NCI-H1105 treated with DMSO at 0.1 percent for 48 hours (cell line): ENCODE data around the gene SYNE1.
A peak's percentile ranks its signal among the peaks of the same experiment; 100 is the strongest.

ENCODE experiments used
- DNase-seq: peaks from one replicate; lab custom pipeline; 2025; lab: John Stamatoyannopoulos, UW

The SYNE1 gene

DNA sequence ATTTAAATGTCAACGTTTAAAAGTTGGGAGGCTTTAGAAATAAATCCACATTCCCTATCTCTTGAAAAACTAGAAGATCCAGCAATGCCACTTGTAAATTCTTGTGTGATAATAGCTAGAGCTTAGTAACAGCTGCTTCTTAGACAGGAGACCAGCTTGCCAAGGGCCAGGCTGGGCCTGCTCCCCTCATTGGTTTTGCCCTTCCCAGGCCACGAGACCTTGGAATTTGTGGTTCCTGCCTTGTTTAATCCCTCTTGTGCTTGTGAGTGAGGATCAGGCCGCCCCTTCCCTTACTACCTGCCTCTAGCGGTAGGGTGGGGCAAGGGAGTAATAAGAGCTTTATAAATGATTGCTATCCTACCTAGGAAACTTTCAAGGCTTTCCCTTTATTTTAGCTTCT lies 363.5 kb downstream of the SYNE1 start:
- DNase-seq, result no peak

DNA sequence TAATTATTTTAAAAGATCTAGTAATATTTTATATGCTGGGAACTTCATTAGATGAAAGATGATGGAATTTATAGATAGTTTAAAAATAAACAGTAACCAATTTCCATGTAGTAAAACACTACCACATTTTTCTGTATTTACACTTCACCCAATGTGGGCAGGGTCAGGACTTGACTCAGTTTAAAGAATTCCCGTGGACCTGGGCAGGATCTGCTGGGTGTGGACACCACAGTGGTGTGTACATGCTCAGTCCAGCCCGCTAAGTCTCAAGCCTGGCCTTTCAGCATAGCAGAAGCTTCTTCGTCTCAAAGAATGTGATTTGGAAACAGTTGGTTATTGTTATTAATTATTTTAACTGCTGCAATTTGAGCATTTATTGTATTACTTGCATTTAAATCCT lies 364.2 kb downstream of the SYNE1 start:
- no peak for DNase-seq

DNA sequence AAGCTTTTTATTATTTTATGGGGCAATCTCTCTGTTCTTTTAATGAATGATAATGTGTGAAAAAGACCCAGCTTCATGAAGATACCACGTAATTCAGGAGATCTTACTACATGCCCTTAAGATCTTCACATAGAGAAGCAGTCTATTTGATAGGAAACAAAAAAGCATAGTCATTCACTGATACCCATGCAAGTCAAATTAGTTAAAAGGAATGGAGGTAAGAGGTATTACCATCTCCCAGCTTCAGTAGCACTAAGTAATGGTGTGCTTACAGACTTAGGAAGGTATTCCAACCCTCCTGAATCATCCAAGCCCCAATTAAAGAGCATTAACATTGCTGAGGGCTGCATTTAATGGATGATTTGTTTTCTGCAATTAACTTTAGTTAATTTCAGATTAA lies 364.7 kb downstream of the SYNE1 start:
- no peak for DNase-seq

DNA sequence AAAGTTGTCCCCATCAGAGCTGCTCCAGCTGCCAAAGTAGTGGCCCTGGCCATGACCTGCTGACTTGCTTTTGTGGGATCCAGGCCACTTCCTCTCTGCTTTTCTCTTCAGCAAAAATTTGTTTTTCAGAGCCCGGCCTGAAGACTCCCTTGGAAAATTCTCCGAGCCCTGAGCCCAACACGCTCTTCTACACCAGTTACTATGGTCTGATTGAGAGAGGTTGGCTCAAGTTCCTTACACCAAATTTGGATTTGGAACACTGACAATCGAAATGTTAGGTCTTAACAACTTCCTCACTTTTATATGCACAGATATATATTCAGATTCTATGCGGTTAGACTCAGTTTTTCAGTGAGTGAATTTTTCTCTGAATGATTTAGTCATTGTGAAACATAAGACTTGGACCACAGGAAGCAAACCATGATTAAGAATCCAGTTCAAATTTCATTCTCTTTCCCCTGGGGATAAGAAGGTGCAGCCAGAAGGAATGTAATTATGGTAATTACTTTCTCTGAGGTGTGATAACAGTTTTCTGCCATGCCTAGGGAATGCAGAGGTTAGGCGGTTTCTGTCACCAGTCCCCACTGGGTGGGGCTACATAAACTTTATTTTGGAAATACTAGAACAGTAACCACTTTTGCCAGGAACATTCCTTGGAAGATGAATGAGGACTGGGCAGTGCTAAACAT lies 365.2 kb downstream of the SYNE1 start:
- no peak for DNase-seq

DNA sequence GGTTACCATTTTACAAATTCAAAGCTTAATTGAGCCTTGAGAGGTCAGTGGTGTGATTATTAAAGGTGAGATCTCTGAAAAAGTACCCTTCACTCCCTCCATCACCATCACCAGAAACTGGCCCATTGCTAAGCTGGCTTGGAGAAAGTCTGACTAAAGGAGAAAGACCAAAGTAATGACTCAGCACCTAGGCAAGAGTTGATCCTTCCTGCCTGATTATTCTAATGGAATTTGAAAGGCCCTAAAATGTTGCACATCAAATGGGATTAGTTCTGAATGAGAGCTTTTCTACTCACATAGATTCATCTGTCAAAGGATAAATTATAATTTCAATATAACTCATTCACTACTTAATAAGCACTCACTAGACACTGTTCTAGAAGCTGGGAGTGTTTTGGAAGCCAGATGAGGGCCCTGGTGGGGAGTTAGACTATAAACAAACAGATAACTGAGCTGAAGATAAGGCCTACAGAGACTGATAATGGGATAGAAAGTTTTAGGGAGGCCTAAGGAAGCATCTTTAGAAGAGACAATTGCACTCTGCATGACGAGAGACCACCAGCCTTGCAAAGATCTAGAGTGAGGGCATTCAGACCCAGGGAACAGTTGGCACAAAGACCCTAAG lies 366.7 kb downstream of the SYNE1 start:
- no peak for DNase-seq

DNA sequence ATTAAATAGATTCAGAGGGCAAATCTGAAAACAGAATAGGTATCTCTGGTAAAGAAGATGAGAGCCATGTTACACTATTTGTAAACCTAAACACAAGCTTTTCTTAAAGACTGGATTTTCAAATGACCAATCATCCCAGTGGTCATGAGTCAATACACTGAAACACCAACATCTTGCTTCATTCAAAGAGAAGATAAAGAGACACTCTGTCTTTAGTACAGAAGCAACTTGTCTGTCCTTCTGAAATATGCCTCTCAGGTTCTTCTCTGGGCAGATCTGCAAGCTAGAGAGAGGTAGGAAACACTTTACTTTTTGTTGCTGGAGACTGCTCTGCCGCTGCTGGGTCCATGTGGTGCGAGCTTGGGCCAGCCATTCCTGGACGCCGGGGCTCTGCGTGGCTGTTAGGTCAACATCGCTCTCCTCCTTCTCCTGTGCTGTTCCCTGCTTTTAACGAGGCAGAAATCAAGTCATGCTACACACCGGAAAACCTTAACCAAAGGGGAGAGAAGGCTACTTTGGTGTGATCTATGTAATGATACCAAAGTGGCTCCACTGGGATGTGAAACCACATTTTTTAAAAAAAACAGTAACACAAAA lies 368.2 kb downstream of the SYNE1 start:
- DNase-seq, result no peak

DNA sequence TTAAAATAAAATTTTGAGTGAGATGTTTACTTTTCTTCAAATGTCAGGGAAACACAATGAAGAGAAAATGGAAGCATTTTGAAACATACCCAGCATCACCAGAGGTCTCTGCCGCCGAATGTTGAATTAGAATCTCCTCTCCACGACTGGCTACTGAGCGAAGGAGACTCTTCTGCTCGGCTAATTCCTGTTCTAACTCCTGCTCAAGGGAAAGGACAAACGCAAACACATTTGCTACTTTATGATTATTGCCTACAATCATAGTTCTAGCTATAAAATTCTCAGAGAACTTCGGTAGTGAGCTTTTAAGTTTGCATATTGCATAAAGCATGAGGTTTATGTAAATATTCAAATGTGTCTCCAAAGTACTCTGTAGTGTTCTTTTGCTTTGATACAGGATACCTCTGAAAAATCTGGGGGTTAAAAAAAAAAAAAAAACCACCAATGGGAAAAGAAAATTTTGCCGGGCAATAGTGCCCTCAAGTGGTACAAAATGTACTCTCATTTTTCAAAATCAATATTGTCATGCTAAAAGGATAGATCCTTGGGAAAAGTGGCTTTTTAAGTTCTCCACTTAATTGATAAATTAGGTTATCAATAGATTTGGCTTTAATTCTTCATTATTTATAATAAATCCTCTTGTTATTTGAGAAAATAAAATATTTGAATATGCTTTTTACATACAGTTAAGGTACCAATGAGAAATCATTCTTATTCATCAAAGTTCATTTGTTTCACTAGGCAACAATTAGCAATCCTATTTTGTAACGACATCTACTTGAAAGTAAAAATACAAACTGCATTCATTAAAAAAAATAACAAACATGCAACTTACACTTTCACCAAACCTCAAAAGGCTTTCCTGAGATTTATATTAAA lies 369.0 kb downstream of the SYNE1 start:
- DNase-seq, result peak; percentile 17

DNA sequence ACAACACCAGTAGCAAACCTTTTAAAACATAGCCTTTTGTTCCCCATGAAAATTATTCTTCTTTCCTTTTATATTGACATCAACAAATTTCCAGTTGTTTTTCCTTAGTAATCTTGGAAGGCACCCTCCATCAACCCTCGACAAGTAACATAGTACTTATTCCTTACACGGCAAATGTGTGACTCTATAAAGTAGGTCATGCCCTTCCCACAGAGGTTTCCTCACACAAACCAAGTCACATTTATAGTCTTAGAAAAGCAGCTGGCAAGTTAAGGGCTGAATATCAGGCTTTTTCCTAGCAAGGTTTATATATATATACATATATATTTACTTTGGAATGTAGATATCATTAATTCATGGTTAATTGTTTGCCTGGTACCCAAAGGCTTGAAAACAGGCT lies 371.5 kb downstream of the SYNE1 start:
- no peak for DNase-seq

DNA sequence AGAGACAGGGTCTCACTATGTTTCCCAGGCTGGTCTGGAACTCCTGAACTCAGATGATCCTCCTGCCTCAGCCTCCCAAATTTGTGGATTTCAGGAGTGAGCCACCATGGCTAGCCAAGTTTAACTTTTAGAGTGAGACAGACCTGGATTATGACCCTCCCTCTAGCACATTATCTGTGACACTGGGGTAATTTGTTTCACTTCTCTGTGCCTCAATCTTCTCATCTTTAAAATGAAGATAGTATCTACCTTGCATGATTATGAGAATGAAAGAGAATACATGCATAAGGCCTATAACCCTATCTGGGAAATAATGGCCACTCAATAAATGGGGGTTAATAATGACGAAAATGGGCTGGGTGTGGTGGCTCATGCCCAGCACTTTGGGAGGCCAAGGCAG lies 373.6 kb downstream of the SYNE1 start:
- no peak for DNase-seq

DNA sequence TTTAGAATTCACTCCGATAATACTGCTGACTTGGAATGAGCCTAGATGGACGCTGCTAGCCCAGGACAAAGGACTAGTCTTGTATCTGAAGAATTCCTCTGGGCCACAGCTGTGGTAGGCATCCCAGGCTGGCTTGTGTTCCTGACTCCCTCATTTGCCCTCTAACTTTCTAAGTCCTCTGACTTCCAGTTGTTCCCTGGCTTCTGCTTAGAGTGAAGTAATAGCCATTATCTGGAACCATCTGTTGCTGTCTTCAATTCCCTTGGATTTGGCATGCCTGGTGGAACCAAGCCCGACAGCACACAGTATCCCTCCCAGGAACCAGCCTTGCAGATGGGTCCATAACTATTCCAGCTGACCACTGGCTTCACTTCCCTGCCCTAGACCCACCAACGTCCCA lies 376.0 kb downstream of the SYNE1 start:
- DNase-seq, result no peak

DNA sequence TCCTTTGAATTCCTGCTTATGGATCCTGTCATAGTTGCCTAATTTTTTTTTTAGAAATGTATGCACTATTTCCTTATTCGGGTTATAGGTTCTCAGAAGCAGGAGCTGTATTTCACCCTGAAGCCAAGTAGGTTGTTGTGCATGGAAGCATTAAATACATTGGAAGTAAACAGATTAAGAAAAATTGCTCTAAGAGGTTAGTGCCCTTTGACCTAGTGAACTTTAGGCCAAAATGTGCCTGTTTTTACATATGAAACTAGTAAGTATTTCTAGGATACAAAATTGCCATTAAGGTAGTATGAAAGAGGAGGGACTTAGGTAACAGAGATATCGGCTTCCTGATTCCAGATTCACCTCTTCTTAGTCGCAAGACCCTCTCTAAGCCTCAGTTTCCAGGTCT lies 377.9 kb downstream of the SYNE1 start:
- DNase-seq, result no peak

DNA sequence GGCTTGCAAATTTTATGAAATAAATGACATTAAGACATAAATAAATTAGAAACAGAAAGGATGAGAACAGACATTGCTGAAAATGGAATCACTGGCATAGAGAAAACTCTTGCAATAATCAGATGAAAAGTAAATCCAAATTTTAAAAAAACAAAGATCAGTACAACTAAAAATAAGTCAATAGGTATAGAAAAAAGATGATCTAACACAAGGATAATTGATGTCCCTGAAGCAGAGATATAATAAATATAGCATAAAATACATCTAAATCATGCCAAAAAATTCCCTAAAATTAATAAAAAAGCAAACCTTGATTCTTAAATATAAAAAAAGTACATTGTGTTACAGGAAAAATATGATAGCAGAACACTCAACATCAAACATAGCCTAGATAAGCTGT lies 379.6 kb downstream of the SYNE1 start:
- no peak for DNase-seq

DNA sequence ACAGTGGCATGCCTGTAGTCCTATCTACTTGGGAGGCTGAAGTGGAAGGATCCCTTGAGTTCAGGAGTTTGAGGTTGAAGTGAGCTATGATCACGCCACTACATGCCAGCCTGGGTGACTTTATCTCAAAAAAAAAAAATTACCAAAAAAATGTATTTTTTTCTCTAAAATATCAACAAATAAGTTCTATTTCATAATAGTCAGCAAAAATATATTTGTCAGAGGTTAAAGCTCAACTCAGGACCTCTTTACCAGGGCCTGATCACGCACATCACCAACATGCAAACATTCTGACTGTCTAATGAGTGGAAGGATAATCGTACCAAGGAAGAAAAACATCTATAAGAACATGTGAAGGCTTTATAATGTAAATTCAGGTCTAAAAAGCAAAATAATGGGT lies 387.0 kb downstream of the SYNE1 start:
- DNase-seq, result no peak

DNA sequence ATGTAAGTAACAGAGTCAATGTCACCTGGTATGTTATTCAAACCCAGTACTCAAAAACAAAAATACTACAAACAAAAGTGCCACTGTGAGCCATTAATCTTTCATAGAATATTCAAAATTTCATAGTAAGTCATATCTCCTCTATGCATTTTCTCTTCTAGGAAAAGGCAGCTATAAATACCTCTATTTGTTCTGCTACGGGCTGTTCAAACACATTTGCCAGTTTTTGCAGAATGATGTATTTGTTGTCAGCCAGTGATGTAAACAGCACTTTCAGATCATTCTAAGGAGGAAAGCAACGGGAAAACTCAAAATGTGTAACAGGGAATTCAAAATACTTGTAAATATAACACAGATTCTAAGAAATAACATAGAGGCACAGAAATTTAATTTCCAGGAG lies 388.2 kb downstream of the SYNE1 start:
- DNase-seq, result no peak

DNA sequence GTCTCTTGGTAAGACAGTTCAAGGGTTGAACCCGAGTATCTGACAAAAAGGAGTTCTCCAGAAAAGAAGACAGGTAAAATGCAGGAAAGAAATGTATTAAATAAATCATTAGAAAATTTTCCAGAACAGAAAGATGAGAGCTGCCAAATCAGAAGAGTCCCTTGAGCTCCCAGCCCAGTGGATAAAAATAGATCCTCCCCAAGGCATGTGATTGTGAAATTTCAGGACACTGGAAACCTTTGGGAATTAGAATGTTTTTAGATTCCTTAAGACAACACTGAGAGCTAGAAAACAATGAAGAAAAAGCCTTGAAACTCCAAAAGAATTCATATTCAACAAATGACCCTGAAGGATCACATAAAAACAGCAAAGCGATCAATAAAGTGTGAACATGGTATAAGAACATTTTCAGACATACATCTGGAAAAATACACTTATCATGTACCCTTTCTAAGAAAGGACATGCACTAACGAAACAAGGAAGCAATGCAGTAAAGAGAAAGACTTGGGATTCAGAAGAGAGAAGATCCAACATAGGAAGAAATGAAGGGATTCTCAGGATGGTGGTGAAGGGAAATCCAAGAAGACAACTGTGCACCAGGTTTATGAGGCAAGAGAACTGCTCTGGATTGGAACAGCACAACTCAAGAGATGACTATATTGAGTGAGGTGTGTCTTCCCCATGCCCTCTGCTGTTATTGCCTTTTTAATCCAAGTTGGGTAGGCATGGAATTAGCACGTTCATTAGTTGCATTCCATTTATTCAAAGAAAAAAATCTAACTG lies 390.4 kb downstream of the SYNE1 start:
- DNase-seq, result no peak

DNA sequence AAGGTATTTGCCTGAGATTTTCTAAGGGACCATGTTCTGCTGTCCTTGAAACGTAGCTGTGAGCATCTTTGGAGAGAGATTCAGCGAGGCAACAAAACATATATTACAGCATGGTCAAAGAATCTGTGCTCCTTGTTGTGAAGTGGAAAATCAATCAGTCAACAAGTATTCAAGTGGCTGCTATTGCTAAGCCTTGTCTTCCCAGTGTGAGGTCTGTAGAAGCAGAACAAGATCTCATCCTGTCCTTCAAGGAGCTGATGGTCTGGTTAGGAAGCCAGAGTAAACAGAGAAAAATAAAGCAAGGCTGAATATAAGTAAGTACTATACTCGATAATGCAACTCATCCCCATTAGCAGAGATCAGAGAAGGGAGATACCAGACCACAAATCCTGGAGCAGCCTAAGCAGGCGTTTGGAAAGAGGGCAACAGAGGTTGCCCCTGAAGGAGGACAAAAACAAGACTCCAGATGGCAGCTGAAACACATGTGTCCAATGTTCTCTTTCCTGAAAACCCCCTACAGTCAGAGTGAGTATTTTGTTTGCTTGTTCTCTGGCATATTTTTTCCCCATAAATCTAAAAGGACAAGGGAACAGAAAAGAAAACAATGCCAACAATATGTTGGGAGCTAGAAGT lies 392.0 kb downstream of the SYNE1 start:
- DNase-seq, result no peak

DNA sequence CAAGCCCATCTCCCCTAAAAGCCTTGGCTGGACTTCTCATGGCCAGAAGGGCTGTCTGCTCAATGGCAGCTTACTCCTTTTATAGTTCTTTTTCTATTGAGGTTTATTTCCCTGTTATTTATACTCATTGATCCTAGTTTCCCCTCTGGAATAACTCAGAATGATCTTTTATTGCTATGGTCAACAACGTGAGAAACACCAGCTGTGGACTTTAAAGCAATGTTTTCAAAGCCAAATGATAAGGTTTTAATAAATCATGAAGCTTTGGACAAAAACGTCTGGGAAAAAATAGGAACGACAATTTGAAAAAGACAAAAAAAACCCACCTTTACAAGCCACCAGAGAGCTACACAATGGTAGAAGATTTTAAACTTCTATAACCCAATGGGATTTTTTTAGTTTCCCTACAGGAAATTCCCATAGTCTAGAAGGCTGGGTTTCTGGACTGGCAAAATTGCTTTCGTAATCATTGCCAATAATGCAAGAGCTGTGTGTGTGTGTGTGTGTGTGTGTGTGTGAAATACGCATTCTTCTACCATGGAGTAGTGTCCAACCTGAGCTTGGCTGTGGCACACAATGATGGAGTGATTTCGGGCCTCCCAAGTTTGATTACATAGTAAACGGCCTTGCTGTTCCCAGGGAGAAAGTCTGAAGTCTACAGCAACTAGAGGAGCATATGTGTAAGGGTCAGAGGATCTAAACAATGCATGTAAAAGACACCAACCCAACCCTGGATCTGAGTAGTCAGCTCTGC lies 396.0 kb downstream of the SYNE1 start:
- no peak for DNase-seq

DNA sequence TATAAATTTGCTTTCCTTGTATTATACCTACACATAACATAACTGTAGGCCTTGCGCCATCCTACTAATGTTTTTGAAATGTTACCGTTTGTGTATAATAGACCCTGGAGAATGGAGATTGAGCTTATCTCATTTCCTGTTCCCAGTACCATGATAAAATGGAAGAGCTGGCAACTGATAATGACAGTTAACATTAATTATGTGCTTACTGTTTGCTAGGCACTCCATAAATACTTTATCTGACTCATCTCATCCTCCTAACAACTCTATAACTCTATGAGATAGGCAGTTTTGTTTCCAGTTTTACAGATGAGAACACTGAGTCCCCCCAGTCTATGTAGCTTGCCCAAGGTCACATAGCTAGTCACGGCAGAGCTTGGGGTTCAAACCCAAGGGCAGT lies 396.7 kb downstream of the SYNE1 start:
- DNase-seq, result no peak

DNA sequence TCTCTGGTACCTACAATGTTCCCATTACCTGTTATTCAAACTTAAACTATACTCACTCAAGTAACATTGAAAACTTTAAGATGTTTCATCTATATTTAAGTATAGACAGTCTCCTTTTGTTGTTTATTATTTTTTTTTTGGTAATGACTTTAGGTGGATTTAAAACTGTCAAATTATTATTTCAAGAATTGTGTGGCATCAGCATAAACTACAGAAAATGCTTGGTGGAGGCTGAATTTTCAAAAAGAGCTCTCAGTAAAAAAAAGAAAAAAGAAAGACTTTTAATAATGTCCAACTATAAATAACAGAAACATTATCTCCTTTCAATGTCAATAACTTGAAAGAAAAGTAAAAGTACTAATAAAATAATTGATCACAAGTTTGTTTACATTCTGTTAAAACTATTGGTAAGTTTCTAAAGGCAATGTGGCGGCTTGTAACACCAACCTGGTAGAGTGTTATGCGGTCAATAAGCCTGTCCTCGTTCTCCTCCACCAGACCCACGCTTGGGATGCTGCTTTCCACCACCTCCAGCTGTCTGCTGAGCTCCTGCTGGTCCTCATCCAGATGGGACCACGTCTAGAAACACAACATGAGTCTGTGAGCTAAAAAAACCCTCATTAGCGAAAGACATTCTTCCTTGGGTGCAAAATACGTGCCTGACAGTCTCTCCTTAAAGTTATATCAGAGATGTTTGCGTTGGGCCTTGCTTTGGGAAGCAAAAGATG lies 400.6 kb downstream of the SYNE1 start:
- DNase-seq, result no peak
